A549 (cell line): Measurements from ENCODE around the gene FGFR2.

Source experiments
- CTCF ChIP-seq: fragments of >200 bp; sonication (Bioruptor Twin); formaldehyde crosslinking; IDR thresholded peaks from 3 replicates; pipeline ENCODE4 v1.5.1; 2016
- EP300 ChIP-seq, 2 experiments: fragments of >200 bp; sonication (Bioruptor Twin); formaldehyde crosslinking; IDR thresholded peaks; 2 replicates in 1 of 2; 3 replicates in 1 of 2; pipeline ENCODE4 v1.6.1; 2016 to 2017
- NR3C1 ChIP-seq: fragments of >200 bp; sonication (Bioruptor Twin); formaldehyde crosslinking; IDR thresholded peaks from 3 replicates; pipeline ENCODE4 v1.6.1; 2017
- PHF8 ChIP-seq: fragments of 200-600 bp; sonication (generic); IDR thresholded peaks from 2 replicates; pipeline ENCODE4 v1.6.1; 2016; ENCODE audit warnings: low read depth, mild to moderate bottlenecking, antibody characterized with exemption, moderate library complexity, borderline replicate concordance
- POLR2A ChIP-seq: IDR thresholded peaks from 2 replicates; pipeline ENCODE4 v1.6.1; 2012; ENCODE audit warnings: mild to moderate bottlenecking, low read length
- RCOR1 ChIP-seq: fragments of 150-350 bp; IDR thresholded peaks from 2 replicates; pipeline ENCODE4 v1.6.1; 2014; ENCODE audit warnings: antibody characterized with exemption, low read length, low read depth
- ZSCAN20 ChIP-seq: fragments of 250-450 bp; sonication (Bioruptor Pico); IDR thresholded peaks from 2 replicates; pipeline ENCODE4 v1.8.0; 2022; ENCODE audit warnings: mild to moderate bottlenecking, moderate library complexity

DNA sequence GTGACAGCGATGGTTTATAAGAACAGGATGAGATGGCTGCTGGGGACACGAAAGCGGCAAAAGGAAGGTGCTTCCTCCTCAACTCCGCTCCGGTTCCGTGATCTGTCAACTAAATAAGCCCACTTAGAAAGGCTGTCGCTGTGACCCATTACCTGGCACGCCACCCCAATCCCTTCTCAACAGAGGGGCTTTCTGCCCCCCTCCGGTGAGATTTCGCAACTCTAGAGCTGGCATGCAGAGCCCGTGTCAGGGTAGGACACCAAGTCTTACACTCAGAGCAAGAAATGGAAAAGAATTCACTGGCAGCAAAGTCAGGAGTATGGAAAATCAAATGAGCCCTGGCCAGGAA, 66.4 kb downstream of the FGFR2 start:
- TF ChIP-seq CTCF (no peak), PHF8 (no peak), RCOR1 (no peak), ZSCAN20 (CRISPR knock-in tag) (no peak), EP300 (IDR thresholded peaks at IDR 0.05) (no peak), NR3C1 (no peak), POLR2A (no peak)
